GM18909 (cell line): Measurements from ENCODE around the gene SKI.

ENCODE experiments used
- ATAC-seq: cut with Tn5 transposase; IDR thresholded peaks from one replicate; pipeline ENCODE4 v1.9.1; 2021; ENCODE audit warnings: mild to moderate bottlenecking; ENCODE audit not compliant: unreplicated experiment, poor library complexity

Gene SKI

GRCh38 chr1:2206813-2207487 lies 21.2 kb upstream of the SKI start:
- no peak for ATAC-seq

GRCh38 chr1:2208309-2209239 lies 19.5 kb upstream of the SKI start:
- ATAC-seq, result no peak

GRCh38 chr1:2209400-2210083 lies 18.6 kb upstream of the SKI start:
- no peak for ATAC-seq

- ATAC-seq, result no peak
Measured at GRCh38 chr1:2210084-2210653, 17.9 kb upstream of the SKI start.

- no peak for ATAC-seq
Measured at GRCh38 chr1:2210786-2211185, 17.3 kb upstream of the SKI start.

- no peak for ATAC-seq
Measured at GRCh38 chr1:2212274-2212531, 15.9 kb upstream of the SKI start.

GRCh38 chr1:2212532-2213491 lies 15.3 kb upstream of the SKI start:
- no peak for ATAC-seq

GRCh38 chr1:2213576-2214505 lies 14.3 kb upstream of the SKI start:
- ATAC-seq, result no peak

- no peak for ATAC-seq
Measured at GRCh38 chr1:2214541-2215241, 13.4 kb upstream of the SKI start.

GRCh38 chr1:2215329-2215728 lies 12.8 kb upstream of the SKI start:
- no peak for ATAC-seq

- no peak for ATAC-seq
Measured at GRCh38 chr1:2215909-2216766, 12.0 kb upstream of the SKI start.

- no peak for ATAC-seq
Measured at GRCh38 chr1:2216767-2217058, 11.4 kb upstream of the SKI start.

- no peak for ATAC-seq
Measured at GRCh38 chr1:2221271-2221670, 6.8 kb upstream of the SKI start.

GRCh38 chr1:2224170-2224584 lies 3.9 kb upstream of the SKI start:
- no peak for ATAC-seq

GRCh38 chr1:2224631-2225428 lies 3.3 kb upstream of the SKI start:
- ATAC-seq, result no peak

GRCh38 chr1:2226525-2227345 lies 1.4 kb upstream of the SKI start:
- ATAC-seq, result no peak
